Measurements from ENCODE around the gene AUH.

Gene AUH

DNA sequence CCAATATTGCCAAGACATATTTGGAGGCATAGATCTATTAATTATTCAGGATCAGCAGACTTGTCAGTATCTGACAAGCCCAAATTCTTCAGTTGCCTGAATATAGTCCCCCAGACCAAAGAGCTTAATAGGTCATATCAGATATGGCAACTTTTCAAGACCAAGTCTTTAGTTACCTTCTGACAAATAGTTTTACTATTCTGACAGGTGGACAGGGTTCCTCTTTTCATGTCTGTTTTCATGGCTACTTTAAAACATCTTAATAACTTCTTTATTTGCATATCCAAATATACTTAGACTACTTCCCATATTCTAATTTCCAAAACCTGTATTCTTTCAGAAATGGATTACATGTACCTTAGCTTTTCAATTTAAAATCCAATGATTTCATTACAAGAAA is 65.4 kb downstream of the AUH start:
- no peak for DNase-seq (ENCODE audit: low read depth)

DNA sequence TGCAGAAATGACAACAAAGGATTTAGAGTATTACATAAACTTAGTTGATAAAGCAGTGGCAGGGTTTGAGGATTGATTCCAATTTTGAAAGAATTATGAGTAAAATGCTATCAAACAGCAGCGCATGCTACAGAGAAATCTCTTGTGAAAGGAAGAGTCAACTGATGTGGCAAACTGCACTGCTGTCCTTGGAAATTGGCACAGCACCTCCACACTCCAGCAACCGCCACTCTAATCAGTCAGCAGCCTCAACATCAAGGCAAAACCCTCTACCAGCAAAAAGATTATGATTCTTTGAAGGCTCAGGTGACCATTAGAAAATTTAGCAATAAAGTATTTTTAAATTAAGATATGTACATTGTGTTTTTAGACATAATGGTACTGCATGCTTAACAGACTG is 66.4 kb downstream of the AUH start:
- DNase-seq (ENCODE audit: low read depth): no peak

- no peak for DNase-seq (ENCODE audit: low read depth)
Observed at GRCh38 chr9:91291866-91292265, 69.9 kb downstream of the AUH start.

GRCh38 chr9:91289244-91289643 is 72.5 kb downstream of the AUH start:
- no peak for DNase-seq (ENCODE audit: low read depth)

- no peak for DNase-seq (ENCODE audit: low read depth)
Observed at GRCh38 chr9:91285729-91286353, 75.9 kb downstream of the AUH start.

DNA sequence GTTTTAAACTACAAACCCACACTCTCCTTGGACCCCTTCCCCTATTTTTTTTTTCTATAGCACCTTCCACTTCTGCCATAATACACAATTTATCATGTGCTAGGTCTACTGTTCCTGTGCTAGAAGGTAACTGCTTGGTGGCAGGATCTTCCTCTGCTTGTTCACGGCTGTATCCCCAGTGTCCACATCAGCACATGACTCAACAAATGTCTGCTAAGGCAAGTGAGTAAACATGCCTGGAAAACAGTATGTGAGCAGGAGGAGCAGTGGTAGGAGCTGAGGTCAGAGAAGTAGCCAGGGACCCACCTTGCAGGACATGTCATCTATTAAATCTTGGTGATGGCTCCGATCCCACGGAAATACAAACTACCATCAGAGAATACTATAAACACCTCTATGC is 79.4 kb downstream of the AUH start:
- no peak for DNase-seq (ENCODE audit: low read depth)

DNA sequence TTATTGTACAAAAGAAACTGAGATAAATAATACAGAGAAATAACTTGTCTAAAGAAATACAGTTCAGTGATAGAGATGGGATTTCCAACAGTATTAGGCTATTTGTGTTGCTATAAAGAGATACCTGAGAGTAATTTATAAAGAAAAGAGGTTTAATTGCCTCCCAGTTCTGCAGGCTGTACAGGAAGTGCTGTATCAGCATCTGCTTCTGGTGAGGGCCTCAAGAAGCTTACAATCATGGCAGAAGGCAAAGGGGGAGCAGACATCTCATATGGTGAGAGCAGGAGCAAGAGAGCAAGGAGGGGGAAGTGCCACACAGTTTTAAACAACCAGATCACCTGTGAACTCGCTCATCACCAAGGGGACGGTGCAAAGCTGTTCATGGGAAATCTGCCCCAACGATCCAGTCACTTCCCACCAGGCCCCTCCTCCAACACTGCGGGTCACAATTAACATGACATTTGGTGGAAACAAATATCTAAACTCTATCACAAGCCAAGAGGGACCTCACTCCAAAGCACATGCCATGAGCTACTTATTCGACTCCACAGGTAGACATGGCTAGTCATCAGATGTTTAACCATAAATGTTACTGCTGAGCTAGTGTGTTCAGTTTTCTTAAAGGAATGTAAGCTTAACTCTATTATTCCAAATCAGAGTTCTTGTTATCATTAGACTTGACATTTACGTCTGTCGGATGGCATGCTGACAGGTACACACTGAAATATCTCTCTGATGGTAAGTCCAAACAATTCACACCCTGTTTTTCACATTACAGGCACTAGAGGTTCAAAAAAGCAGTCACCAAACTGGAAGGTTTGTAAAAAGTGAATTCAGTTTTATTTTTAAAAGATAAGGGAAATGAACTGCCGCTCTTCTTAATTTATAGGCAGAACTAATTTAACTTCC is 82.2 kb downstream of the AUH start:
- DNase-seq (ENCODE audit: low read depth): no peak

DNA sequence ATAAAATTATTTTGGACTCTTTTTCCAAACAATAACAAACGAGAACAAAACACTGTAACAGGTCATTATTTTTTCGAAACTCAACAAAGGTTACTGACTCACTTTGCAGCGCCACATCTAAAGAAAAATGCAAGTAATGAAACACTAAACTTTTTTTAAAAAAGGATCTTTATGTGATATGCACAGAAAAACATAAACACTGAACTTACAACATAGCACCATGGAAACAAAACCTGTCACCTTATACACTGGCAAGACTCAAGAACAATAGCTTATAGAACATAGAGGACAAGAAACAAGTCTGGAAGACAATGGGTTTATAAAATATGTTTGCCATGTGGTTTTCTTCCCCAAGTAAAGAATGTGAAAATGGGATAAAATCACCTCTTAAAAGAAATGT is 85.2 kb downstream of the AUH start:
- DNase-seq (ENCODE audit: low read depth): no peak

DNA sequence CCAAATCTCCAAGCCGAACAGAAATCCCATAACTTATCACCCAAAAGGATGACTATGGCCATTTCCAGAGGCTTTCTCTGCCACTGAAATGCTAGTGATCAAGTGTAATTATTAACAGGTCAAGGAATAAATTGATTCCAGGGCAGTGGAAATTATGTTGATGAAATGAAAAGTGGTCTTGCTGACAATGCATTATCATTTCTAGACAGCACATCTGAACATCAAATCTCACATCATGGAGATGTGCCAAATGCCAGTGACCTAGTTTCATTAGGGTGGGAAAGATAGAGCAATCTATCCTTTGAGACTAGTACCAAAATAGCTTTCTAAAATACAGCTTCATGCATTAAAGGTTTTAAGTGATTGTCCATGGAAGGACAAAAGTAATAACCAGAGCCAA is 86.1 kb downstream of the AUH start:
- DNase-seq (ENCODE audit: low read depth): no peak

DNA sequence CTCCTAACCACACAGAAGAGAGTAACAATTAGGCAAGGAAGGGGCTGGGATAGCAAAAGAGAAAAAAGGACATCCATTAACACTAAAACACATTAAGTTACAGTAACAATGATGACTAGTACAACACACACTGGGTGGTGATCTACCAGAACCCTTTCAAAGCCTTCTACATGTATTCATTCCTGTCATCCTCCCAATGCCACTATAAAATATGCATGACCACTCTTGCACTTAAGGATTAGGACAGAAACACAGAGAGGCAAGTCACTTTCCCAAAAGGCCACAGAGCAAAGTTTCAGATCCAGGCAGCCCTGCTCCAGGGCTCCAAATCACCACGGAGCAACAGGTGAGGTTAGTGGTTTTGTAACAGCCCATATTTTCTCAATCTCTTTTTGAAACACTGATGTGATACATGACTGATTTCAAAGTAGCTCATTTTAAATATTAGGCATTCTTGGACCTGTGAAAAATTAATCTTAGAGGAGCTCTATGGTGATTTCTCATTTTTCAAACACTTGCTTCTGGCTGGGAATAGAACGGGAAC is 86.7 kb downstream of the AUH start:
- DNase-seq (ENCODE audit: low read depth): no peak

- no peak for DNase-seq (ENCODE audit: low read depth)
Observed at GRCh38 chr9:91273853-91274552, 87.7 kb downstream of the AUH start.

- no peak for DNase-seq (ENCODE audit: low read depth)
Observed at GRCh38 chr9:91271156-91271555, 90.6 kb downstream of the AUH start.

- no peak for DNase-seq (ENCODE audit: low read depth)
Observed at GRCh38 chr9:91269907-91270491, 91.7 kb downstream of the AUH start.

- DNase-seq (ENCODE audit: low read depth): no peak
Observed at GRCh38 chr9:91266448-91266847, 95.3 kb downstream of the AUH start.

DNA sequence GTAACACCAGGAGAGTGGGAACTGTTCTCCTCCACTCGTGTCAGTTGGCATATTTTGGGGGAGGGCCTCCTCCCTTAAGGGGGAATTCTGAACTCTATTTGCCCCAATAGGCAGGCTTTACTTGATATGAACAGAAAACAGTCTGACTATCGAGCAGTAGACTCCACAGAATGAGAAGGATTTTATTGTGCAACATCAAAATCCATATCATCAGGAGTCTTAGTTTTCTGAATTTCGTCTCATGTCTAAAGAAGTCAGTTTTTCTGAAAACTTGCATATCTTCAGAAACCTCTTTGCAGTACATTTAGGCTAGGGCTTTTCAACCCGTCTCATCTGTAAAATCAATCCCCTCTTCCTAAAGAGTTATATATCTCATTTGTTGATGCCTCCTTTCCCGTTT is 96.2 kb downstream of the AUH start:
- no peak for DNase-seq (ENCODE audit: low read depth)

- no peak for DNase-seq (ENCODE audit: low read depth)
Observed at GRCh38 chr9:91261417-91261816, 100.3 kb downstream of the AUH start.

- DNase-seq (ENCODE audit: low read depth): no peak
Observed at GRCh38 chr9:91259162-91259561, 102.6 kb downstream of the AUH start.

DNA sequence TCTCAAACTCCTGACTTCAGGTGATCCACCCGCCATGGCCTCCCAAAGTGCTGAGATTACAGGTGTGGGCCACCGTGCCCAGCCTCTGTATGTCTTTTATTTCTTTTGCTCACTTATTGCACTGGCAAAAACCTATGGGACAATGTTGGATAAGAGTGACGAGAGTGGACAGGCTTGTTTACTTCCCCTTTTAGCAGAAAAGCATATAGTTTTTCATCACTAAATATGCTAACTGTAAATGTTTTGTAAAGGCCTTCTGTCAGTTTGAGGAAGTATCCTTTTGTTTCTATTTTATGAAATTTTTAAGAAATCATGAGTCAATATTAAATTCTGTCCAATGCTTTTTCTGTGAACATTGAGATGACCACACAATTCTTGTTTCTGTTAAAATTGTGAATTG is 103.3 kb downstream of the AUH start:
- no peak for DNase-seq (ENCODE audit: low read depth)

DNA sequence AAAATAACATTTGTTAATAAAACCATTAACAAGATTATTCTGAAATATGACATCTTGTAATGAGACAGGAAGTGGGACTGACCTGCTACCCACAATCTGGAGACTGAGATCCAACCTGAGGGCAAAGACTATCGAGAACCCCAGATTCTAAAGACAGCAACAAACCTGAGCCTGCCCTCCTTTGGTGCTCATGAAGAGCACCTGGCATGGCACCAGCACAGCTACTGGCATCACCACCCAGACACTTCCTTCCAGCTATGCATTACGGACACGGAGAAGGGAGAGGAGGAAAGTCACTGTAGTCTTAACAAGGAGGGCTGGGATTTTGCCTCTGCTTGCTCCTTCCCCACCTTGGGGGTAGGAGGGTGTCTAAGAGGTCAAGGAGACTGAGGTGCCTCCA is 105.5 kb downstream of the AUH start:
- DNase-seq (ENCODE audit: low read depth): no peak

DNA sequence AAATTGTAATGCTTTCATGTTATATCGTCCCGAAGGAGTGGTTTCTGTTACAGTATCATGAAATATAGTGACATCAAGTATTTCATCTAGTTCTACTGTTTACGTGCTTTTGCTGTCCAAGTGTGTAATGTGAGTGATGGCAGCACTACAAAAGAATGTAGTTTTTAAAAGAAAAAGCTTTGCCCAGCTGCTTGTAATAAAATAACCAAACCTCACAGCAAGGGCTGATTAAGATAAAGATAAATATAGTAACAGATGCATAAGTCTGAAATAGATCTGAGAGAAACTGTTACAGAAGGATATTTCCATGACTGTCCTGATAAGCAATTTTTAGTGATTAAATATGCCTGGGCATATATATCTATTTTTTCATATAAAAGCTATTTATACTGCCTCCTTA is 106.4 kb downstream of the AUH start:
- DNase-seq (ENCODE audit: low read depth): no peak

GRCh38 chr9:91253488-91253887 is 108.2 kb downstream of the AUH start:
- no peak for DNase-seq (ENCODE audit: low read depth)

DNA sequence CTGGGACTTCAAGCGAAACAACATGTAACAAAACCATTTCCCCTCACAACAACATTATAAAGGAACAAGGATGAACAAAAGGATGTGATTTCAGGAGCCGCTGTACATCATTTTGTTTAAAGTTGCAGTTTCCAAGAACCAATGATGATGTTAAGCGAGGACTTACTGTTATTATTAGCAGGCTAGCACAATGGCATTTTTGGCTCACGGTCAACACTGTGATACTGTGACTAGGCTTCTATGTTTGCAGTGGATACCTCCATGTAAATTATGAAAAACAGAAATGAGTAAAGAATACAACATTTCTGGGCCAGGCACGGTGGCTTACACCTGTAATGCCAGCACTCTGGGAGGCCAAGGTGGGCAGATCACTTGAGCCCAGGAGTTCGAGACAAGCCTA is 113.0 kb downstream of the AUH start:
- no peak for DNase-seq (ENCODE audit: low read depth)

Data from T follicular helper cell (primary cell).